Liver (tissue), 9 donors: Measurements from ENCODE around the gene IRX3. TPM values are rescaled to one million over a fixed set of nuclear protein-coding genes. Genes with fewer than 3 reads are reported as not detected.

Experiments
- DNase-seq: peaks from one replicate; pipeline ENCODE4 v3.0.0-alpha.2; 2017; ENCODE audit warnings: low spot score
- H3K27ac ChIP-seq, 2 donors: one replicate each; pipeline ENCODE4 v1.7.0; 2013; ENCODE audit warnings: inconsistent platforms in 2 of 2, low read length in 2 of 2, control low read depth in 1 of 2, low read depth in 1 of 2, mild to moderate bottlenecking in 1 of 2
- H3K27me3 ChIP-seq, 4 donors: one replicate each; pipeline versions ENCODE4 v1.6.1 to v1.7.0; 2013; ENCODE audit warnings: low read length in 3 of 4, inconsistent platforms in 1 of 4, mild to moderate bottlenecking in 1 of 4, moderate library complexity in 1 of 4; ENCODE audit not compliant: control insufficient read depth in 4 of 4, insufficient read depth in 4 of 4
- H3K36me3 ChIP-seq, 4 donors: one replicate each; pipeline versions ENCODE4 v1.6.1 to v1.7.0; 2013; ENCODE audit warnings: low read length in 3 of 4, mild to moderate bottlenecking in 3 of 4, low read depth in 1 of 4, moderate library complexity in 1 of 4; ENCODE audit not compliant: control insufficient read depth in 4 of 4, insufficient read depth in 3 of 4
- H3K4me1 ChIP-seq, 4 donors: one replicate each; pipeline versions ENCODE4 v1.6.1 to v1.7.0; 2013; ENCODE audit warnings: low read length in 3 of 4, mild to moderate bottlenecking in 3 of 4, moderate library complexity in 1 of 4; ENCODE audit not compliant: control insufficient read depth in 4 of 4, insufficient read depth in 4 of 4
- H3K4me3 ChIP-seq, 3 donors: one replicate each; pipeline versions ENCODE4 v1.6.1 to v1.7.0; 2013; ENCODE audit warnings: low read length in 3 of 3, control low read depth in 1 of 3, low read depth in 1 of 3, mild to moderate bottlenecking in 1 of 3
- H3K9ac ChIP-seq, 2 donors: one replicate each; pipeline ENCODE4 v1.7.0; 2013; ENCODE audit warnings: low read length in 2 of 2, mild to moderate bottlenecking in 2 of 2, moderate library complexity in 2 of 2, control low read depth in 1 of 2, low read depth in 1 of 2
- H3K9me3 ChIP-seq, 4 donors: one replicate each; pipeline versions ENCODE4 v1.6.1 to v1.7.0; 2013; ENCODE audit warnings: low read length in 3 of 4; ENCODE audit not compliant: control insufficient read depth in 4 of 4
- EGR1 ChIP-seq, 2 donors: IDR thresholded peaks; 2 replicates each; pipeline ENCODE4 v1.6.1; 2016 to 2018; ENCODE audit warnings: antibody characterized with exemption in 2 of 2, low read depth in 2 of 2
- FOXA1 ChIP-seq: IDR thresholded peaks from 2 replicates; pipeline ENCODE4 v1.6.1; 2016; ENCODE audit warnings: antibody characterized with exemption
- FOXA2 ChIP-seq: IDR thresholded peaks from 2 replicates; pipeline ENCODE4 v1.6.1; 2016; ENCODE audit warnings: antibody characterized with exemption
- GABPA ChIP-seq, 2 donors: IDR thresholded peaks in 1 of 2; conservative IDR thresholded peaks in 1 of 2; 2 replicates each; pipeline ENCODE4 v1.6.1; 2016; ENCODE audit warnings: antibody characterized with exemption in 2 of 2, mild to moderate bottlenecking in 1 of 2, moderate library complexity in 1 of 2
- HNF4A ChIP-seq, 2 donors: conservative IDR thresholded peaks; 2 replicates each; pipeline ENCODE4 v1.6.1; 2016; ENCODE audit warnings: antibody characterized with exemption in 2 of 2, mild to moderate bottlenecking in 2 of 2
- HNF4G ChIP-seq: IDR thresholded peaks from 2 replicates; pipeline ENCODE4 v1.6.1; 2016; ENCODE audit warnings: antibody characterized with exemption
- JUND ChIP-seq, 2 donors: IDR thresholded peaks; 2 replicates each; pipeline ENCODE4 v1.6.1; 2016; ENCODE audit warnings: antibody characterized with exemption in 2 of 2
- MAX ChIP-seq: IDR thresholded peaks from 2 replicates; pipeline ENCODE4 v1.6.1; 2016; ENCODE audit warnings: antibody characterized with exemption
- NR2F2 ChIP-seq: IDR thresholded peaks from 2 replicates; pipeline ENCODE4 v1.6.1; 2016; ENCODE audit warnings: antibody characterized with exemption
- RAD21 ChIP-seq, 2 donors: IDR thresholded peaks; 2 replicates each; pipeline ENCODE4 v1.6.1; 2016; ENCODE audit warnings: antibody characterized with exemption in 2 of 2, mild to moderate bottlenecking in 2 of 2
- RXRA ChIP-seq, 2 donors: IDR thresholded peaks; 2 replicates each; pipeline ENCODE4 v1.6.1; 2017 to 2018; ENCODE audit warnings: antibody characterized with exemption in 2 of 2, mild to moderate bottlenecking in 1 of 2
- SP1 ChIP-seq: IDR thresholded peaks from 2 replicates; pipeline ENCODE4 v1.6.1; 2018; ENCODE audit warnings: antibody characterized with exemption, mild to moderate bottlenecking
- TAF1 ChIP-seq: conservative IDR thresholded peaks from 2 replicates; pipeline ENCODE4 v1.6.1; 2016; ENCODE audit warnings: antibody characterized with exemption, mild to moderate bottlenecking
- YY1 ChIP-seq: IDR thresholded peaks from 2 replicates; pipeline ENCODE4 v1.6.1; 2016; ENCODE audit warnings: antibody characterized with exemption, mild to moderate bottlenecking
- WGBS: extraction: QIAGEN DNeasy Blood & Tissue Kit; methylation state at CpG from one replicate; pipeline ENCODE4 v1.1.7; 2013; 5-methylcytosine and 5-hydroxymethylcytosine counted together
- polyA plus RNA-seq, 2 donors: library from polyadenylated mRNA; stranded (reverse) in 1 of 2; unstranded in 1 of 2; fragments of 200-250 nt in 1 of 2; fragments of >200 nt in 1 of 2; fragmentation: Nextera tagmentation in 1 of 2; extraction: Ambion mirVana in 1 of 2; gene quantifications; one replicate each; pipeline versions ENCODE4 v1.2.1 to v1.2.3, GENCODE V29; 2013 to 2015
- total RNA-seq, 2 donors: library from RNA; depleted of rRNA; stranded (reverse); fragments of >200 nt; gene quantifications; one replicate each; pipeline ENCODE4 v1.2.3, GENCODE V29; 2014
- TF ChIP-seq, protein P1 (sequence below): IDR thresholded peaks from 2 replicates; pipeline ENCODE4 v1.6.1; 2016; ENCODE audit warnings: antibody characterized with exemption
- TF ChIP-seq, protein P2 (sequence below): IDR thresholded peaks from 2 replicates; pipeline ENCODE4 v1.6.1; 2016; ENCODE audit warnings: antibody characterized with exemption, mild to moderate bottlenecking
- TF ChIP-seq, protein P3 (sequence below): IDR thresholded peaks from 2 replicates; pipeline ENCODE4 v1.6.1; 2016; ENCODE audit warnings: antibody characterized with exemption
- TF ChIP-seq, protein P4 (sequence below): fragments of 150-350 bp; IDR thresholded peaks from 2 replicates; pipeline ENCODE4 v1.5.1; 2017; ENCODE audit warnings: improper control_type of control experiment, low read depth, low read length; ENCODE audit not compliant: missing input control
- donor health status: healthy.
- donor health status: healthy.
- donor health status: healthy.
- donor health status: healthy.
- donor health status: healthy.

The IRX3 gene
- total and polyA plus RNA-seq, 4 donors: 0.53 to 0.59 TPM; not detected in 2

GRCh38 chr16:54288030-54288834 is 1.6 kb upstream of the IRX3 start:
- Histone ChIP-seq H3K27ac (no peak overlapping the region), H3K27me3 (peaks cover 7 to 26% (median 13%) of the 10 kb centered on the region in 4 donors), H3K4me1 (peaks cover 28 to 59% (median 36%) of the 10 kb centered on the region in 4 donors), H3K36me3 (no peaks in the 10 kb centered on the region), H3K9me3 (peaks cover 0 to 3% (median 0%) of the 10 kb centered on the region in 4 donors), H3K9ac (no peak overlapping the region), H3K4me3 (no peak overlapping the region)
- DNase-seq: no peak
- WGBS: 12% methylated on average over 38 of the region's 38 CpGs
- no peak for TF ChIP-seq SP1
- no peak for TF ChIP-seq NR2F2
- TF ChIP-seq JUND (IDR thresholded peaks at IDR 0.05): no peak
- TF ChIP-seq, protein P1, sequence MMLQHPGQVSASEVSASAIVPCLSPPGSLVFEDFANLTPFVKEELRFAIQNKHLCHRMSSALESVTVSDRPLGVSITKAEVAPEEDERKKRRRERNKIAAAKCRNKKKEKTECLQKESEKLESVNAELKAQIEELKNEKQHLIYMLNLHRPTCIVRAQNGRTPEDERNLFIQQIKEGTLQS: no peak
- TF ChIP-seq, protein P2, sequence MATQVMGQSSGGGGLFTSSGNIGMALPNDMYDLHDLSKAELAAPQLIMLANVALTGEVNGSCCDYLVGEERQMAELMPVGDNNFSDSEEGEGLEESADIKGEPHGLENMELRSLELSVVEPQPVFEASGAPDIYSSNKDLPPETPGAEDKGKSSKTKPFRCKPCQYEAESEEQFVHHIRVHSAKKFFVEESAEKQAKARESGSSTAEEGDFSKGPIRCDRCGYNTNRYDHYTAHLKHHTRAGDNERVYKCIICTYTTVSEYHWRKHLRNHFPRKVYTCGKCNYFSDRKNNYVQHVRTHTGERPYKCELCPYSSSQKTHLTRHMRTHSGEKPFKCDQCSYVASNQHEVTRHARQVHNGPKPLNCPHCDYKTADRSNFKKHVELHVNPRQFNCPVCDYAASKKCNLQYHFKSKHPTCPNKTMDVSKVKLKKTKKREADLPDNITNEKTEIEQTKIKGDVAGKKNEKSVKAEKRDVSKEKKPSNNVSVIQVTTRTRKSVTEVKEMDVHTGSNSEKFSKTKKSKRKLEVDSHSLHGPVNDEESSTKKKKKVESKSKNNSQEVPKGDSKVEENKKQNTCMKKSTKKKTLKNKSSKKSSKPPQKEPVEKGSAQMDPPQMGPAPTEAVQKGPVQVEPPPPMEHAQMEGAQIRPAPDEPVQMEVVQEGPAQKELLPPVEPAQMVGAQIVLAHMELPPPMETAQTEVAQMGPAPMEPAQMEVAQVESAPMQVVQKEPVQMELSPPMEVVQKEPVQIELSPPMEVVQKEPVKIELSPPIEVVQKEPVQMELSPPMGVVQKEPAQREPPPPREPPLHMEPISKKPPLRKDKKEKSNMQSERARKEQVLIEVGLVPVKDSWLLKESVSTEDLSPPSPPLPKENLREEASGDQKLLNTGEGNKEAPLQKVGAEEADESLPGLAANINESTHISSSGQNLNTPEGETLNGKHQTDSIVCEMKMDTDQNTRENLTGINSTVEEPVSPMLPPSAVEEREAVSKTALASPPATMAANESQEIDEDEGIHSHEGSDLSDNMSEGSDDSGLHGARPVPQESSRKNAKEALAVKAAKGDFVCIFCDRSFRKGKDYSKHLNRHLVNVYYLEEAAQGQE: no peak
- TF ChIP-seq, protein P3, sequence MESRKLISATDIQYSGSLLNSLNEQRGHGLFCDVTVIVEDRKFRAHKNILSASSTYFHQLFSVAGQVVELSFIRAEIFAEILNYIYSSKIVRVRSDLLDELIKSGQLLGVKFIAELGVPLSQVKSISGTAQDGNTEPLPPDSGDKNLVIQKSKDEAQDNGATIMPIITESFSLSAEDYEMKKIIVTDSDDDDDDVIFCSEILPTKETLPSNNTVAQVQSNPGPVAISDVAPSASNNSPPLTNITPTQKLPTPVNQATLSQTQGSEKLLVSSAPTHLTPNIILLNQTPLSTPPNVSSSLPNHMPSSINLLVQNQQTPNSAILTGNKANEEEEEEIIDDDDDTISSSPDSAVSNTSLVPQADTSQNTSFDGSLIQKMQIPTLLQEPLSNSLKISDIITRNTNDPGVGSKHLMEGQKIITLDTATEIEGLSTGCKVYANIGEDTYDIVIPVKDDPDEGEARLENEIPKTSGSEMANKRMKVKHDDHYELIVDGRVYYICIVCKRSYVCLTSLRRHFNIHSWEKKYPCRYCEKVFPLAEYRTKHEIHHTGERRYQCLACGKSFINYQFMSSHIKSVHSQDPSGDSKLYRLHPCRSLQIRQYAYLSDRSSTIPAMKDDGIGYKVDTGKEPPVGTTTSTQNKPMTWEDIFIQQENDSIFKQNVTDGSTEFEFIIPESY: no peak
- TF ChIP-seq HNF4G: no peak
- no peak for TF ChIP-seq EGR1 (IDR thresholded peaks at IDR 0.05; ENCODE audit: low read depth in 2 of 2)
- TF ChIP-seq FOXA2: no peak
- no peak for TF ChIP-seq GABPA (IDR thresholded peaks at IDR 0.05 in 1 of 2, conservative IDR thresholded peaks at IDR 0.05 in 1 of 2)
- TF ChIP-seq HNF4A (conservative IDR thresholded peaks at IDR 0.05): no peak
- TF ChIP-seq, protein P4, sequence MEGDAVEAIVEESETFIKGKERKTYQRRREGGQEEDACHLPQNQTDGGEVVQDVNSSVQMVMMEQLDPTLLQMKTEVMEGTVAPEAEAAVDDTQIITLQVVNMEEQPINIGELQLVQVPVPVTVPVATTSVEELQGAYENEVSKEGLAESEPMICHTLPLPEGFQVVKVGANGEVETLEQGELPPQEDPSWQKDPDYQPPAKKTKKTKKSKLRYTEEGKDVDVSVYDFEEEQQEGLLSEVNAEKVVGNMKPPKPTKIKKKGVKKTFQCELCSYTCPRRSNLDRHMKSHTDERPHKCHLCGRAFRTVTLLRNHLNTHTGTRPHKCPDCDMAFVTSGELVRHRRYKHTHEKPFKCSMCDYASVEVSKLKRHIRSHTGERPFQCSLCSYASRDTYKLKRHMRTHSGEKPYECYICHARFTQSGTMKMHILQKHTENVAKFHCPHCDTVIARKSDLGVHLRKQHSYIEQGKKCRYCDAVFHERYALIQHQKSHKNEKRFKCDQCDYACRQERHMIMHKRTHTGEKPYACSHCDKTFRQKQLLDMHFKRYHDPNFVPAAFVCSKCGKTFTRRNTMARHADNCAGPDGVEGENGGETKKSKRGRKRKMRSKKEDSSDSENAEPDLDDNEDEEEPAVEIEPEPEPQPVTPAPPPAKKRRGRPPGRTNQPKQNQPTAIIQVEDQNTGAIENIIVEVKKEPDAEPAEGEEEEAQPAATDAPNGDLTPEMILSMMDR: no peak
- no peak for TF ChIP-seq RXRA (IDR thresholded peaks at IDR 0.05)
- no peak for TF ChIP-seq RAD21 (IDR thresholded peaks at IDR 0.05)
- no peak for TF ChIP-seq TAF1
- no peak for TF ChIP-seq YY1
- no peak for TF ChIP-seq FOXA1
- no peak for TF ChIP-seq MAX
